CD14-positive monocyte (primary cell): ENCODE measurements around the gene HNRNPCL1. TPM values are rescaled to one million over a fixed set of nuclear protein-coding genes. Genes with fewer than 3 reads are reported as not detected.

Experiments
- DNase-seq, 3 donors: peaks; one replicate each; pipeline ENCODE4 v3.0.0-alpha.2; 2011 to 2022
- H2AFZ ChIP-seq: 2 replicates; pipeline ENCODE4 v1.6.0; 2012; ENCODE audit warnings: mild to moderate bottlenecking, low read depth, low read length, inconsistent platforms; ENCODE audit not compliant: insufficient read depth, poor library complexity, severe bottlenecking
- H3K27ac ChIP-seq, 2 donors: 1 replicate in 1 of 2; 2 replicates in 1 of 2; pipeline ENCODE4 v1.5.1; 2012 to 2013; ENCODE audit warnings: low read length in 2 of 2, control low read depth in 1 of 2, inconsistent platforms in 1 of 2, low read depth in 1 of 2, mild to moderate bottlenecking in 1 of 2
- H3K27me3 ChIP-seq, 2 donors: one replicate each; pipeline versions ENCODE4 v1.6.0 to v1.6.1; 2011 to 2013; ENCODE audit warnings: low read length in 2 of 2; ENCODE audit not compliant: control insufficient read depth in 2 of 2, insufficient read depth in 2 of 2
- H3K36me3 ChIP-seq, 2 donors: replicated peaks in 1 of 2; 1 replicate in 1 of 2; 2 replicates in 1 of 2; pipeline versions ENCODE4 v1.5.1 to v1.6.1; 2012 to 2013; ENCODE audit warnings: low read length in 2 of 2, control low read depth in 1 of 2, inconsistent platforms in 1 of 2, mild to moderate bottlenecking in 1 of 2; ENCODE audit not compliant: insufficient read depth in 2 of 2, control insufficient read depth in 1 of 2
- H3K4me1 ChIP-seq, 2 donors: 1 replicate in 1 of 2; 2 replicates in 1 of 2; pipeline versions ENCODE4 v1.5.1 to v1.6.1; 2012 to 2013; ENCODE audit warnings: low read length in 2 of 2, control low read depth in 1 of 2, inconsistent platforms in 1 of 2, mild to moderate bottlenecking in 1 of 2, moderate library complexity in 1 of 2; ENCODE audit not compliant: insufficient read depth in 2 of 2, control insufficient read depth in 1 of 2
- H3K4me2 ChIP-seq: replicated peaks from 2 replicates; pipeline ENCODE3; 2012; ENCODE audit warnings: low read length, moderate library complexity, mild to moderate bottlenecking; ENCODE audit not compliant: poor library complexity, severe bottlenecking; ENCODE audit errors: extremely low read depth
- H3K4me3 ChIP-seq, 3 experiments: fragments of 200-600 bp in 1 of 3; sonication (generic) in 1 of 3; replicated peaks in 1 of 3; 1 replicate in 2 of 3; 2 replicates in 1 of 3; pipeline ENCODE4 v1.5.1; 2011 to 2013; ENCODE audit warnings: low read length in 3 of 3, mild to moderate bottlenecking in 3 of 3, control low read depth in 2 of 3, low read depth in 2 of 3, inconsistent platforms in 1 of 3, moderate library complexity in 1 of 3
- H3K79me2 ChIP-seq: 2 replicates; pipeline ENCODE4 v1.6.0; 2012; ENCODE audit warnings: mild to moderate bottlenecking, control low read depth, inconsistent platforms, low read length, moderate library complexity; ENCODE audit not compliant: insufficient read depth
- H3K9ac ChIP-seq: 2 replicates; pipeline ENCODE4 v1.6.0; 2017; ENCODE audit warnings: low read length, mild to moderate bottlenecking; ENCODE audit not compliant: insufficient read depth, poor library complexity, severe bottlenecking
- H3K9me3 ChIP-seq, 2 donors: replicated peaks in 1 of 2; 1 replicate in 1 of 2; 2 replicates in 1 of 2; pipeline versions ENCODE4 v1.5.1 to v1.6.1; 2012 to 2013; ENCODE audit warnings: low read length in 2 of 2, control low read depth in 1 of 2; ENCODE audit not compliant: control insufficient read depth in 1 of 2, insufficient read depth in 1 of 2
- H4K20me1 ChIP-seq: 2 replicates; pipeline ENCODE4 v1.6.0; 2012; ENCODE audit warnings: mild to moderate bottlenecking, low read length, control low read depth, moderate library complexity; ENCODE audit not compliant: insufficient read depth
- H3K27ac Mint-ChIP-seq, 7 donors: one replicate each; pipeline ENCODE4 v1.8.0; 2020; ENCODE audit warnings: mild to moderate bottlenecking in 7 of 7, mixed read lengths in 7 of 7, moderate library complexity in 6 of 7, inconsistent platforms in 2 of 7
- H3K27me3 Mint-ChIP-seq, 3 donors: one replicate each; pipeline ENCODE4 v1.8.0; 2021 to 2022; ENCODE audit warnings: low read depth in 3 of 3, mild to moderate bottlenecking in 3 of 3, mixed read lengths in 3 of 3, moderate library complexity in 3 of 3, inconsistent platforms in 1 of 3
- H3K36me3 Mint-ChIP-seq, 2 donors: one replicate each; pipeline ENCODE4 v1.8.0; 2020; ENCODE audit warnings: mixed read lengths in 2 of 2, inconsistent platforms in 1 of 2, mild to moderate bottlenecking in 1 of 2
- H3K4me1 Mint-ChIP-seq: one replicate; pipeline ENCODE4 v1.8.0; 2020; ENCODE audit warnings: mild to moderate bottlenecking, mixed read lengths
- H3K4me3 Mint-ChIP-seq, 2 donors: one replicate each; pipeline ENCODE4 v1.8.0; 2020; ENCODE audit warnings: mild to moderate bottlenecking in 2 of 2, mixed read lengths in 2 of 2, moderate library complexity in 1 of 2
- H3K9me3 Mint-ChIP-seq, 7 donors: one replicate each; pipeline ENCODE4 v1.8.0; 2020 to 2022; ENCODE audit warnings: mixed read lengths in 7 of 7, mild to moderate bottlenecking in 6 of 7, moderate library complexity in 6 of 7, inconsistent platforms in 2 of 7
- CTCF ChIP-seq: fragments of 200-600 bp; IDR thresholded peaks from one replicate; pipeline ENCODE4 v1.8.0; 2022; ENCODE audit warnings: antibody characterized with exemption, mild to moderate bottlenecking
- whole genome bisulfite sequencing: methylation state at CpG from one replicate; pipeline ENCODE4 v1.1.5; 2013; ENCODE audit warnings: missing lambda C conversion rate; ENCODE audit not compliant: insufficient coverage; 5-methylcytosine and 5-hydroxymethylcytosine counted together
- intact Hi-C, 2 donors: fragments of 100-400 bp; cut with micrococcal nuclease; formaldehyde crosslinking; loops; one replicate each; pipeline versions ENCODE4 v1.15.0 to v1.15.1; 2023
- polyA plus RNA-seq, 3 donors: library from polyadenylated mRNA; depleted of rRNA in 1 of 3; unstranded in 2 of 3; stranded (reverse) in 1 of 3; fragments of 300-500 nt in 2 of 3; fragments of >200 nt in 1 of 3; fragmentation: Illumina TruSeq in 2 of 3; gene quantifications; 1 replicate in 2 of 3; 2 replicates in 1 of 3; pipeline ENCODE4 v1.2.3, GENCODE V29; 2012 to 2021

The HNRNPCL1 gene
- polyA plus RNA-seq, 3 donors, result not detected

- Mint-ChIP-seq H3K36me3 (no peaks in the 10 kb centered on the region), H3K4me1 (no peaks in the 10 kb centered on the region), H3K27ac (no peak overlapping the region), H3K4me3 (no peak overlapping the region), H3K27me3 (peaks cover 3 to 4% (median 4%) of the 10 kb centered on the region in 3 donors), H3K9me3 (peaks cover 2 to 13% (median 5%) of the 10 kb centered on the region in 7 donors)
- no CpG with 5 or more reads among the region's 2 CpGs for WGBS
- Histone ChIP-seq H4K20me1 (no peaks in the 10 kb centered on the region), H3K79me2 (no peaks in the 10 kb centered on the region), H3K27me3 (no peaks in the 10 kb centered on the region), H3K4me1 (no peaks in the 10 kb centered on the region), H2AFZ (no peak overlapping the region), H3K4me2 (no peak overlapping the region), H3K27ac (no peak overlapping the region), H3K9ac (no peak overlapping the region), H3K9me3 (no peaks in the 10 kb centered on the region), H3K36me3 (no peaks in the 10 kb centered on the region), H3K4me3 (no peak overlapping the region)
- no peak for TF ChIP-seq CTCF
- DNase-seq, result no peak
- intact Hi-C loops, result no loop called here
Observed at GRCh38 chr1:12799730-12800129, 48.8 kb downstream of the HNRNPCL1 start.

- Mint-ChIP-seq H3K4me1 (no peaks in the 10 kb centered on the region), H3K4me3 (no peak overlapping the region), H3K27ac (no peak overlapping the region), H3K27me3 (peaks cover 2 to 4% (median 3%) of the 10 kb centered on the region in 3 donors), H3K36me3 (no peaks in the 10 kb centered on the region), H3K9me3 (peaks cover 1 to 9% (median 4%) of the 10 kb centered on the region in 7 donors)
- Histone ChIP-seq H3K4me3 (no peak overlapping the region), H4K20me1 (no peaks in the 10 kb centered on the region), H2AFZ (no peak overlapping the region), H3K4me2 (no peak overlapping the region), H3K79me2 (no peaks in the 10 kb centered on the region), H3K9me3 (no peaks in the 10 kb centered on the region), H3K4me1 (no peaks in the 10 kb centered on the region), H3K9ac (no peak overlapping the region), H3K36me3 (no peaks in the 10 kb centered on the region), H3K27ac (no peak overlapping the region), H3K27me3 (no peaks in the 10 kb centered on the region)
- no peak for TF ChIP-seq CTCF
- 81% methylated on average over 3 of the region's 4 CpGs for WGBS
- DNase-seq, result no peak
- intact Hi-C loops, result no loop called here
Observed at GRCh38 chr1:12798911-12799310, 49.6 kb downstream of the HNRNPCL1 start.

Other genes with a start within 250 kb of the HNRNPCL1 start
- gene DHRS3, start 230.5 kb downstream of the HNRNPCL1 start, polyA plus RNA-seq, result under 1 TPM; 0.23 to 0.59 (median 0.29) TPM
- gene AADACL4, start 204.6 kb downstream of the HNRNPCL1 start, polyA plus RNA-seq, result not detected
- not detected for gene AADACL3, start 132.6 kb downstream of the HNRNPCL1 start, polyA plus RNA-seq
- gene CFAP107, start 102.5 kb downstream of the HNRNPCL1 start, polyA plus RNA-seq, result not detected
- not detected for gene PRAMEF12, start 75.0 kb downstream of the HNRNPCL1 start, polyA plus RNA-seq
- not detected for gene PRAMEF1, start 57.3 kb downstream of the HNRNPCL1 start, polyA plus RNA-seq
- not detected for gene PRAMEF11, start 17.3 kb downstream of the HNRNPCL1 start, polyA plus RNA-seq
- gene PRAMEF2, start 8.4 kb upstream of the HNRNPCL1 start, polyA plus RNA-seq, result not detected
- not detected for gene PRAMEF4, start 37.5 kb upstream of the HNRNPCL1 start, polyA plus RNA-seq
- gene PRAMEF10, start 49.5 kb upstream of the HNRNPCL1 start, polyA plus RNA-seq, result not detected
- gene PRAMEF7, start 67.9 kb upstream of the HNRNPCL1 start, polyA plus RNA-seq, result not detected
- gene PRAMEF6, start 98.9 kb upstream of the HNRNPCL1 start, polyA plus RNA-seq, result not detected
- gene PRAMEF27, start 207.9 kb upstream of the HNRNPCL1 start, polyA plus RNA-seq, result not detected
- gene HNRNPCL3, start 212.0 kb upstream of the HNRNPCL1 start, polyA plus RNA-seq, result not detected
- gene PRAMEF25, start 222.1 kb upstream of the HNRNPCL1 start, polyA plus RNA-seq, result not detected